ENCODE results near the gene SFXN5.

DNA sequence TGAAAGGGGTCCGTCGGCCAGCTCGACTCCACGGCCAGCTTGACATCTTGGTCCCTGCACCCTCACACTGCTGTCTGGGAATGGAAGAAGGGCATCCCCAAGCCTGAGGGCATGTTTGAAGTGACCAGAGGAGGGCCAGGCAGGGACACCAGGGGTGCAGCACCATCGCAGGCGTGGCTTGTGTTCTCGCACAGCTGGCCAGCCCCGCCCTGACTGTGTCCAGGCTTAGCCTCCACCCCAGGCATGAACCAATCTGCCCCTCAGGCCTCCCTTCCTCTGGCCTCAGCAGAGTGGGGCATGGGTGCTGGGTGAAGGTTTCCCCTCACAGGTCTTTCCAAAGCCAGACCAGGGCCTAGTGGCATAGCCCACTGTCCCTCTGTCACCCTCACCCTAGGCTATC is 129.2 kb downstream of the SFXN5 start:
- TF ChIP-seq, protein P1, sequence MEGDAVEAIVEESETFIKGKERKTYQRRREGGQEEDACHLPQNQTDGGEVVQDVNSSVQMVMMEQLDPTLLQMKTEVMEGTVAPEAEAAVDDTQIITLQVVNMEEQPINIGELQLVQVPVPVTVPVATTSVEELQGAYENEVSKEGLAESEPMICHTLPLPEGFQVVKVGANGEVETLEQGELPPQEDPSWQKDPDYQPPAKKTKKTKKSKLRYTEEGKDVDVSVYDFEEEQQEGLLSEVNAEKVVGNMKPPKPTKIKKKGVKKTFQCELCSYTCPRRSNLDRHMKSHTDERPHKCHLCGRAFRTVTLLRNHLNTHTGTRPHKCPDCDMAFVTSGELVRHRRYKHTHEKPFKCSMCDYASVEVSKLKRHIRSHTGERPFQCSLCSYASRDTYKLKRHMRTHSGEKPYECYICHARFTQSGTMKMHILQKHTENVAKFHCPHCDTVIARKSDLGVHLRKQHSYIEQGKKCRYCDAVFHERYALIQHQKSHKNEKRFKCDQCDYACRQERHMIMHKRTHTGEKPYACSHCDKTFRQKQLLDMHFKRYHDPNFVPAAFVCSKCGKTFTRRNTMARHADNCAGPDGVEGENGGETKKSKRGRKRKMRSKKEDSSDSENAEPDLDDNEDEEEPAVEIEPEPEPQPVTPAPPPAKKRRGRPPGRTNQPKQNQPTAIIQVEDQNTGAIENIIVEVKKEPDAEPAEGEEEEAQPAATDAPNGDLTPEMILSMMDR (IDR thresholded peaks at IDR 0.05; ENCODE audit: extremely low read depth in 1 of 2, insufficient read depth in 1 of 2, low read depth in 1 of 2, low read length in 2 of 2): no peak
- TF ChIP-seq EZH2 (IDR thresholded peaks at IDR 0.05; ENCODE audit: borderline replicate concordance, low read depth, low read length, severe bottlenecking) (no peak), POLR2A (IDR thresholded peaks at IDR 0.05; ENCODE audit: low read depth, low read length) (no peak), MYC (IDR thresholded peaks at IDR 0.05; ENCODE audit: low read depth, low read length) (no peak), GATA2 (IDR thresholded peaks at IDR 0.05; ENCODE audit: insufficient read depth, insufficient read length, low read depth, low read length) (no peak)
- TF ChIP-seq, protein P2, sequence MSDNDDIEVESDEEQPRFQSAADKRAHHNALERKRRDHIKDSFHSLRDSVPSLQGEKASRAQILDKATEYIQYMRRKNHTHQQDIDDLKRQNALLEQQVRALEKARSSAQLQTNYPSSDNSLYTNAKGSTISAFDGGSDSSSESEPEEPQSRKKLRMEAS (IDR thresholded peaks at IDR 0.05; ENCODE audit: insufficient read depth, insufficient read length): no peak
